ENCODE results near the gene PIAS2.

- TF ChIP-seq POLR2AphosphoS5 (IDR thresholded peaks at IDR 0.05; ENCODE audit: low read depth, low read length) (no peak), POLR2A (IDR thresholded peaks at IDR 0.05; ENCODE audit: low read depth, low read length) (no peak), SPI1 (IDR thresholded peaks at IDR 0.05; ENCODE audit: low read depth, low read length) (no peak), TAF1 (IDR thresholded peaks at IDR 0.05; ENCODE audit: low read depth, low read length) (no peak), PAX5 (IDR thresholded peaks at IDR 0.05; ENCODE audit: insufficient read depth, low read length, severe bottlenecking) (no peak)
Measured at GRCh38 chr18:46754661-46755292, 162.5 kb downstream of the PIAS2 start.

Measured in GM12891 (cell line).